GM19043 (cell line): ENCODE results near the gene LILRB3.

Experiments used
- ATAC-seq: cut with Tn5 transposase; IDR thresholded peaks from one replicate; pipeline ENCODE4 v1.9.1; 2021; ENCODE audit warnings: low read depth; ENCODE audit not compliant: unreplicated experiment

LILRB3 gene

DNA sequence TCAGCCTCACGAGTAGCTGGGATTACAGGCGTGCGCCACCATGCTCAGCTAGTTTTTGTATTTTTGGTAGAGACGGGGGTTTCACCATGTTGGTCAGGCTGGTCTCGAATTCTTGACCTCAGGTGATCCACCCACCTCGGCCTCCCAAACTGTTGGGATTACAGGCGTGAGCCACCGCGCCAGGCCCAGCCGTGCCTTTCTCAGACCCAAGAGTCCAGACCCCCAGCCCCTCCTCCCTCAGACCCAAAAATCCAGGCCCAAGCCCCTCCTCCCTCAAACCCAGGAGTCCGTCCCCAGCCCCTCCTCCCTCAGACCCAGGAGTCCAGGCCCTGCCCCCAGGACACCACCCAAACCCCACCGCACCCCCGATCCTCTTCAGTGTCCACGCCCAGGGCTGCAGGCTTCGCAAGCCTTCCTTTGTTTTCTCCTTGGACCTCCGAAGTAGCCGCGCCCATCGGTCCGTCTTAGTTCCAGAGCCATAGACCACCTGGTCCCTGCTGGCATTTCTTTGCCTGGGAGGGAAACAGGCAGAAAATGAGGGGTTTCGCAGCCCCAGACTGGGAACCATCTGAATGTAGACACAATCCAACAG, 53.6 kb downstream of the LILRB3 start:
- no peak for ATAC-seq

DNA sequence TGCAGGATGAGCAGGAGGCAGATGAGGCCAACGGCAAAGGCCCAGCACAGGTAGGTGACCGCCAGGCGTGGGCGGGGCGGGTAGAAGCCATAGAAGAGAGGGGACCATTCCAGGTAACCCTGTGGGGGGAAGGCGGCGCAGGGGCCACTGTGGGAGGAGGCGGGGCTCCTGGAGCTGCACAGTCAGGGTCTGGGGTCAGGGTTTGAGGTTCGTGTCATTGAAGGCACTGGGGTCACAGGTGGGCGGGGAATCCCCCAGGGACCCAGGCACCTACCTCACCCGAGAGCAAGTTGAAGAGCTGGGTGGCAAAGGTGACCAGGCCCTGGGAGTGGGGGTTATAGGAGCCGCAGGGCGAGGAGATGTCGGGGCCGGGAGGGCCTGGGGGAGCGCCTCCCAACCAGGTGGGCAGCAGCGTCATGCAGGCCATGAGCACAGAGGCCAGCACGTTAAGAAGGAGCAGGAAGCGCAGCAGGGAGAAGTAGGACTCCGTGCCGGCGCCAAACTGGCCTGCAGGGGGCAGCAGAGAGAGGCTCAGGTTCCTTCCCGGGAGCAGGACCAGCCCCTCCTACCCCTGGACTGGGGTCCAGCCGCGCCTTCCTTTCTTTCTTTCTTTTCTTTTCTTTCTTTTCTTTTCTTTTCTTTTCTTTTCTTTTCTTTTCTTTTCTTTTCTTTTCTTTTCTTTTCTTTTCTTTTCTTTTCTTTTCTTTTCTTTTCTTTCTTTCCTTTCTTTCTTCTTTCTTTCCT, 54.5 kb downstream of the LILRB3 start:
- peak; percentile 53 for ATAC-seq
